RPMI8226 (cell line): Measurements from ENCODE around the gene ARSA.
"Not testable (repeated sequence)": the region's sequence is repeated elsewhere in the genome, so short reads cannot be mapped to it uniquely, and the experiment has no call there.

ENCODE experiments used
- DNase-seq: peaks from one replicate; pipeline ENCODE4 v3.0.0-alpha.2; 2015

ARSA gene

GRCh38 chr22:50620593-50621355, 7.2 kb downstream of the ARSA start:
- peak; percentile 68 for DNase-seq

GRCh38 chr22:50614296-50614695, 13.7 kb downstream of the ARSA start:
- not testable (repeated sequence) for DNase-seq

- DNase-seq, result peak; percentile 26
These were observed 14.5 kb downstream of the ARSA start for GRCh38 chr22:50613291-50613981.

GRCh38 chr22:50612528-50613221, 15.3 kb downstream of the ARSA start:
- DNase-seq, result peak; percentile 32

GRCh38 chr22:50612168-50612527, 15.8 kb downstream of the ARSA start:
- DNase-seq, result no peak

GRCh38 chr22:50611341-50612060, 16.5 kb downstream of the ARSA start:
- DNase-seq, result no peak

- DNase-seq, result no peak
These were observed 17.4 kb downstream of the ARSA start for GRCh38 chr22:50610581-50610980.

- no peak for DNase-seq
These were observed 17.9 kb downstream of the ARSA start for GRCh38 chr22:50610041-50610451.

GRCh38 chr22:50609599-50609998, 18.4 kb downstream of the ARSA start:
- no peak for DNase-seq

- DNase-seq, result no peak
These were observed 19.0 kb downstream of the ARSA start for GRCh38 chr22:50608996-50609395.

GRCh38 chr22:50608058-50608840, 19.7 kb downstream of the ARSA start:
- DNase-seq, result not testable (repeated sequence)

- no peak for DNase-seq
These were observed 20.3 kb downstream of the ARSA start for GRCh38 chr22:50607659-50608020.

- DNase-seq, result no peak
These were observed 20.9 kb downstream of the ARSA start for GRCh38 chr22:50606946-50607658.

- peak; percentile 42 for DNase-seq
These were observed 21.6 kb downstream of the ARSA start for GRCh38 chr22:50606165-50606945.

- DNase-seq, result no peak
These were observed 22.3 kb downstream of the ARSA start for GRCh38 chr22:50605613-50606074.

- DNase-seq, result no peak
These were observed 22.8 kb downstream of the ARSA start for GRCh38 chr22:50605002-50605612.

- no peak for DNase-seq
These were observed 23.5 kb downstream of the ARSA start for GRCh38 chr22:50604256-50605001.

- no peak for DNase-seq
These were observed 24.3 kb downstream of the ARSA start for GRCh38 chr22:50603511-50604255.

- DNase-seq, result no peak
These were observed 25.6 kb downstream of the ARSA start for GRCh38 chr22:50602338-50602700.
